A549 (cell line): ENCODE measurements around the gene MEIS1.

ENCODE experiments used
- EHMT2 ChIP-seq: fragments of 200-600 bp; sonication (generic); IDR thresholded peaks from 2 replicates; pipeline ENCODE4 v1.6.1; 2016; ENCODE audit warnings: antibody characterized with exemption, low read depth, mild to moderate bottlenecking, moderate library complexity
- TF ChIP-seq, protein P1 (sequence below): IDR thresholded peaks from 2 replicates; pipeline ENCODE4 v1.6.1; 2012
- TF ChIP-seq, protein P2 (sequence below): fragments of >200 bp; sonication (Bioruptor Twin); formaldehyde crosslinking; IDR thresholded peaks from 3 replicates; pipeline ENCODE4 v1.5.1; 2016
- TF ChIP-seq, protein P3 (sequence below): fragments of >200 bp; sonication (Bioruptor Twin); formaldehyde crosslinking; IDR thresholded peaks from 2 replicates; pipeline ENCODE4 v1.6.1; 2016

DNA sequence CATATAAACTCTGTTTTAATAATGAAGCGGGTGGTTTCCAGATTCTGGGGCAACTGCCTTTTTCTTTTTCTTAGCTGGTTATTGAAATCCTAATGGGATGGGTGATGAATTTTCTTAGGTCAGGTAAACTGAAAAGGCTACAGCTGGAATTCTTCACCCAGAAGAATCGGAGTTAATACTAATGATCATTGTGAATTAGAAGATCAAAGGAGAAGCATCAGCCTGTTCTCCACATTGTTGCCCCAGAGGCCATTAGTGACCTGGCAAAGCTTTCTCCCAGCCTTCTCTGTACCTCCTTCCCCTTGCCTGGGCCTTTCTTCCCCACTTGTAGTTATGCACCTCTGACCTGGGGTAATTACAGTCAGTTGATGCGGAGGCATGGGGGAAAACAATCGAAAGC lies 82.8 kb downstream of the MEIS1 start:
- TF ChIP-seq, protein P1, sequence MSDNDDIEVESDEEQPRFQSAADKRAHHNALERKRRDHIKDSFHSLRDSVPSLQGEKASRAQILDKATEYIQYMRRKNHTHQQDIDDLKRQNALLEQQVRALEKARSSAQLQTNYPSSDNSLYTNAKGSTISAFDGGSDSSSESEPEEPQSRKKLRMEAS: no peak
- TF ChIP-seq, protein P2, sequence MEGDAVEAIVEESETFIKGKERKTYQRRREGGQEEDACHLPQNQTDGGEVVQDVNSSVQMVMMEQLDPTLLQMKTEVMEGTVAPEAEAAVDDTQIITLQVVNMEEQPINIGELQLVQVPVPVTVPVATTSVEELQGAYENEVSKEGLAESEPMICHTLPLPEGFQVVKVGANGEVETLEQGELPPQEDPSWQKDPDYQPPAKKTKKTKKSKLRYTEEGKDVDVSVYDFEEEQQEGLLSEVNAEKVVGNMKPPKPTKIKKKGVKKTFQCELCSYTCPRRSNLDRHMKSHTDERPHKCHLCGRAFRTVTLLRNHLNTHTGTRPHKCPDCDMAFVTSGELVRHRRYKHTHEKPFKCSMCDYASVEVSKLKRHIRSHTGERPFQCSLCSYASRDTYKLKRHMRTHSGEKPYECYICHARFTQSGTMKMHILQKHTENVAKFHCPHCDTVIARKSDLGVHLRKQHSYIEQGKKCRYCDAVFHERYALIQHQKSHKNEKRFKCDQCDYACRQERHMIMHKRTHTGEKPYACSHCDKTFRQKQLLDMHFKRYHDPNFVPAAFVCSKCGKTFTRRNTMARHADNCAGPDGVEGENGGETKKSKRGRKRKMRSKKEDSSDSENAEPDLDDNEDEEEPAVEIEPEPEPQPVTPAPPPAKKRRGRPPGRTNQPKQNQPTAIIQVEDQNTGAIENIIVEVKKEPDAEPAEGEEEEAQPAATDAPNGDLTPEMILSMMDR: no peak
- TF ChIP-seq, protein P3, sequence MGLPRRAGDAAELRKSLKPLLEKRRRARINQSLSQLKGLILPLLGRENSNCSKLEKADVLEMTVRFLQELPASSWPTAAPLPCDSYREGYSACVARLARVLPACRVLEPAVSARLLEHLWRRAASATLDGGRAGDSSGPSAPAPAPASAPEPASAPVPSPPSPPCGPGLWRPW: no peak
- TF ChIP-seq EHMT2: no peak
